Measurements from ENCODE around the gene METTL6.
"Not testable (repeated sequence)": the region's sequence is repeated elsewhere in the genome, so short reads cannot be mapped to it uniquely, and the experiment has no call there.

Gene METTL6

DNA sequence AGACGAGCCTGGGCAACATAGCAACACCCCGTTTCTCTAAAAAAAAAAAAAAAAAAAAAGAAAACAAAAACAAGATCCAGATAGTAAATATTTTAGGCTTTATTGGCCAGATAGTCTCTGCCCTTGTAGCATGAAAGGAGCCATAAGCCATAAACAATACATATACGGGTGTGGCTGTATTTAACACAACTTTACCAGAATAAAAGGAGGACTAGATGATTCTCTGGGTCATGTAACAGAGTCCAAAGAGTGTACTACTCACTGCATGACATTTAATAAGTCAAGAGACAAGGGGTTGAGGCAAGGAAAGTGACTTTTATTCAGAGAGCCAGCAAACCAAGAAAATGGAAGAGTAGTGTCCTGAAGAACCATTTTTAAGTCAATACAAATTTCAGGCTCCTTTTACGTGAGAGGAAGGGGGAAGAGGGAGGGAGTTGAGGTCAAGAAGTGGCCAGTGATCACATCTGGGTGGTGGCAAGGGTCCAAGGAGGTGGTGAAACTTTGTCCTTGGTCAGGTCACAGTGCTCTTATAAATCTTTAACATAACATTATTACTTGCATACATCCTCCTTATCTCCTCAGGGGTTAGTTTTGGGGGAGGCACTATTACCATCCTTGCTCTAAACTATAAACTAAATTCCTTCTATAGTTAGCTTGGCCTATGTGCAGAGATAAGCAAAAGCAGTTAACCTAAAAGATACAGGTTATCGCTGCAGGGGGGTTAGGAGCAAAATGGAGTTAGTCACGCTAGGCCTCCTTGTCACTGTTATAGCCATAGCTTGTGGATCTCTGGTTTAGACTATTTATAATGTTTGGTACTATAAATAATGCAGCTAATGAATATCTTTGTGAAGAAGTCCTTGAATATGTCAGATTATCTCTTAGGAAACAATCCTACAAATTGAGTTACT lies 46.1 kb downstream of the METTL6 start:
- TF ChIP-seq CTCF (IDR thresholded peaks at IDR 0.05; ENCODE audit: insufficient read depth, missing control alignments), result no peak
- DNase-seq (ENCODE audit: insufficient read length, low spot score), result no peak
- FAIRE-seq, result no peak

DNA sequence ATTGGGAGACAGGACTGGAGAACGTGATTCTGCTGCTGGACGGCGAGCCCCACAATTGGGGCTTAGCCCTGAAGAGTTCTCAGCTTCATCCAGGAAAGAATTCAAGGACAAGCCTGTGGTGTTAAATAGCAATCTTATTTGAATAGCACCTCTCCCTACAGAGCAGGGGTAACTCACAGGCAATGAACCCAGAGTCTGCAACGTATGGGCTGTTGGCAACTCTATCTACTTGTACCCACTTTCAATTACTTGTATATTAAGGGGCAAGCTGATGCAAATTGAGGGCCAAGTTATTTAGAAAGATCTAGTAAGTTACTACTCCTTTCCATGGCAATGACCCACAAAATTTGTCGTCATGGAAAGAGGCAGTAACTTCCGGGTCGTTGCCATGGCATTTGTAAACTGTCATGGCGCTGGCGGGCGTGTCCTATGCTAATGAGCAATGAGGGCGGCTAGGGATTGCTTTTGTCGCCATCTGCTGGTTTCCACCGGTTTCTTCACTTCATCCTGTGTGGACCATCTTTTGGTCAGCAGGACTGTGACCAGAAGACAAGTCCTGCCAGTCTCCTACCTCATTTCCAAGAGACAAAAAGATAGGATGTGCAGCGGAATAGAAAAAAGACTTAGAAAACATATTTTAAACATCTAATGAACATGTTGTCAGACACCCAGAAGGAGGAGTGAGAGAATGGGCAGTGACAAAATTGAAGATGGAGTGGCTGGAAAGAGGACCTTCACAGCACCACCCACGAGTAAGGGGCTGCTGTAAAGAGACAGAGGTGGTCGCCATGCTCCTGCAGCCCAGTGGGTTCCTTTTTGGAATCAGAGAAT lies 49.2 kb downstream of the METTL6 start:
- peak; percentile 81 for TF ChIP-seq CTCF (IDR thresholded peaks at IDR 0.05; ENCODE audit: insufficient read depth, missing control alignments)
- FAIRE-seq, result peak; percentile 81
- DNase-seq (ENCODE audit: insufficient read length, low spot score), result no peak

GRCh38 chr3:15375461-15376000 lies 51.8 kb downstream of the METTL6 start:
- TF ChIP-seq CTCF (IDR thresholded peaks at IDR 0.05; ENCODE audit: insufficient read depth, missing control alignments), result no peak
- FAIRE-seq, result no peak

GRCh38 chr3:15372918-15373317 lies 54.4 kb downstream of the METTL6 start:
- FAIRE-seq, result no peak
- no peak for TF ChIP-seq CTCF (IDR thresholded peaks at IDR 0.05; ENCODE audit: insufficient read depth, missing control alignments)

More at GRCh38 chr3:15375461-15376000, 51.8 kb downstream of the METTL6 start:
- no peak for DNase-seq (ENCODE audit: insufficient read length, low spot score)

GRCh38 chr3:15368561-15369135 lies 58.7 kb downstream of the METTL6 start:
- no peak for FAIRE-seq
- TF ChIP-seq CTCF (IDR thresholded peaks at IDR 0.05; ENCODE audit: insufficient read depth, missing control alignments), result no peak

More at GRCh38 chr3:15372918-15373317, 54.4 kb downstream of the METTL6 start:
- DNase-seq (ENCODE audit: insufficient read length, low spot score), result no peak

DNA sequence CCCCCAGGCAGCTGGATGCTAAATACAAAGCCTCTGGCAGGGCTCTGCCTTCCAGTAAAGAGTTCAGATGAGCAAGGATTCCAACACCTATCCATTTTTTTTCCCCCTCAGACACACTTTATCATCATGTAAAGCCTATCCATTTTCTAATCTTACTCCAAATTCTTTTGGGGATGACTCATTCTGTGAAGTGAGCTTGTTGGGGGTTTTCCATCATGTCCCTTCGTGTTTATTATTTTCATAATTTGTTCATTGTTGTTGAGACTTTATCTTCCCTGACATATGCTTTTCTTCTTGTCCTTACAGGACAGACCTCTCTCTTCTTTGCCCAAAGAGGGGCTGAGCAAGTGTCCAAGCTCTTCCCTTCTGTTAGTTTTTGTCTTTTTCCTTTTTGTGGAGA lies 60.3 kb downstream of the METTL6 start:
- TF ChIP-seq CTCF (IDR thresholded peaks at IDR 0.05; ENCODE audit: insufficient read depth, missing control alignments), result no peak
- FAIRE-seq (no peak), DNase-seq (ENCODE audit: insufficient read length, low spot score) (no peak)

More at GRCh38 chr3:15368561-15369135, 58.7 kb downstream of the METTL6 start:
- no peak for DNase-seq (ENCODE audit: insufficient read length, low spot score)

DNA sequence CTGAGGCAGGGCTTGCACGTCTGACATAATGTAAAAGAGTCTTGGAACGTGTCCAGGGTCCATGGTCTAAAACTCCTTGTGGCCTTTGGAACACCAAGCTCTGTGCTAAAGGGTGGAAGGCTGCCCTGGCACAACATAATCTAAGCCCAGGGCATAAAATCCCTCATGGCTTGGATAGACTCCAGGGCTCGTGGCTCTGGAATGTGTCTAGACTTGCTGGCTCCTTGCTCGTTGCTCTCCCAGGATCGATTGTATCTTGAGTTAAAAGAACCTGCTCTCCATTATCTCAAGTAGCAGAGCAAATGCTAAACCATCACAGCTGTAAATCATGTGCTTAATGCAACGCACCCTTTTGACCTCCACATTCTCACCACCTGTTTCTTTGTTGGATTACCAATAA lies 63.3 kb downstream of the METTL6 start:
- not testable (repeated sequence) for FAIRE-seq

More for the DNA sequence above, 63.3 kb downstream of the METTL6 start:
- not testable (repeated sequence) for DNase-seq (ENCODE audit: insufficient read length, low spot score)

All from D721Med (cell line).